Fibroblast of skin of scalp (primary cell): ENCODE measurements around the gene CCL18.
"Not testable (repeated sequence)": the region's sequence is repeated elsewhere in the genome, so short reads cannot be mapped to it uniquely, and the experiment has no call there.

Experiments used
- DNase-seq: peaks from one replicate; pipeline ENCODE4 v3.0.0-alpha.2; 2013

CCL18 gene

DNA sequence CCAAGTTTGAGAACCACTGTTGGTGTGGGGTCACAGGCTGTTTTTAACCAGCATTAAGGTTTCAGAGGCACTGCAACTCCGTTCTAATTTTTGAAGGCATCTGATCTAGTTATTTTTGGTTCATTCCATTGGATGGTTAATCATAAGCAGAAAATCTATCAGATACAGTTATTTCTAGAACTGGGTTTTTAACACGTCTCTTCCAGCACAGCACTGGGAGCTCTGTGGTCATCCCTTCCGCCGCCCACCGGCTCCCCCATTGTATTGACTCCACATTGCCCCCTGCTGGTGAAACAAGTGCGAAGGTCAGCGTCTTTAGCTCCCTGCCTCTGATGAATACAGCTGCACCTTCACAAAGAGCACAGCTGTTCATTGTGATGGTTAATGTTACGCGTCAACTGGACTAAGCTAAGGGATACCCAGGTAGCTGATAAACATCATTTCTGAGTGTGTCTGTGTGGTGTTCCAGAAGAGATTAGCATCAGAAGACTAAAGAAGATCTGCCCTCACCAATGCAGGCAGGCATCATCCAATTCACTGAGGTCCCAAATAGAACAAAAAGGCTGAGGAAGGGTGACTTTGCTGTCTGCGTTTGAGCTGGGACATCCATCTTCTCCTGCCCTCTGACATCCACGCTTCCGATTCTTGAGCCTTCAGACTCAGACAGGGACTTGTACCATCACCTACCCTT lies 8.5 kb downstream of the CCL18 start:
- DNase-seq, result peak; percentile 17

DNA sequence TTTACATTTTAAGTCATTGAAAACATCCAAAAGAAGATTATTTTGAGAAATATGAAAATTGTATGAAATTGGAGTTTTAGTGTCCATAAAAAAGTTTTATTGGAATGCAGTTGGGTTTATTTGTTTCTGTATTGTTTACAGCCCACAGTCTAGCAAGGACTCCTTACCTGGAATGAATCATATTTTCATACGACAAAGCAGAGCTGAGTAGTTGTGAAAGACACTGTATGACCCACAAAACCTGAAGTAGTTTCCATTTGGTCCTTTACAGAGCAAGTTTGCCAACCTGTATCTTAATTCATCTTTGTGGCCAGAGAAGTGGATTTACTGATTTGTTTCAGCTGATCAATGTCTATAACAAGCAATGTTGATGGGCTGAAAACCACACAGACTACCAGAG lies 10.3 kb downstream of the CCL18 start:
- no peak for DNase-seq

DNA sequence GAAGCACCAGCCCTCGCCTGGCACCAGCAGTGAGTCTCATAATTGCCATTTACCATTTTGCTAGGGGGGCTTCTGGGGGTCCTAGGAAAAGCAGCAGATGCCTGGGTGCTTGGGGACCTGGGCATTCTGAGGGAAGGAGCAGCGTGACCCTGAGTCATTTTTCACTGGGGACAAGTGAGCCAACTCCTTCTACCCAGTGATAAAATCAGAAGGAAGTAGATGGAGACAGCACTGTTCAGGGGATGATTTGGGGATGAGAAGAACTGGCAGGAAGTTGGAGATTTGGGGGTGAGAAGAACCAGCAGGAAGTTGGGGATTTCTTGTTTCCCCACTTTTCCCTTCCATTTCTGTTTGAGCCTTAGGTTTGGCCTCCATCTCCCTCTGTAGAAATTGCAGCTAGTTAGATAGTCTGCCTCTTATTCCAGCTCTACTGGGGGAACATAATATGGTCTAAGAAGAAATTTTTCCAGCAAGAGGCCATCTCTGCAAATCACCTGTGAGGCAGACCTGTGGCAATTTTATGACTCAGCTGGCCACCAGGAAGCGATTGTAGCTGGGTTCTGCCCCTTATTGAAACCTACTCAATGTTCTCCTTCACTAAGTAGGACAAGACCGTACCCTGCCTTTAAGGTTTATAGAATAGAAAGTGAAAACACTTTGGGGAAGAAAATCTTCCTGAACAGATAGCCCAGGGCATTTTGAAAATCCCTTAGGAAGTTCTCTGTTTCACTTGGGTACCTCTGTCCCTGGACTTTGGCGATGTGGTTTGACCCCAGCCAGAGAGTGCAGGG lies 17.8 kb downstream of the CCL18 start:
- DNase-seq, result not testable (repeated sequence)

- not testable (repeated sequence) for DNase-seq
Observed at GRCh38 chr17:36082482-36083120, 18.5 kb downstream of the CCL18 start.

GRCh38 chr17:36083691-36084090 lies 19.6 kb downstream of the CCL18 start:
- not testable (repeated sequence) for DNase-seq

DNA sequence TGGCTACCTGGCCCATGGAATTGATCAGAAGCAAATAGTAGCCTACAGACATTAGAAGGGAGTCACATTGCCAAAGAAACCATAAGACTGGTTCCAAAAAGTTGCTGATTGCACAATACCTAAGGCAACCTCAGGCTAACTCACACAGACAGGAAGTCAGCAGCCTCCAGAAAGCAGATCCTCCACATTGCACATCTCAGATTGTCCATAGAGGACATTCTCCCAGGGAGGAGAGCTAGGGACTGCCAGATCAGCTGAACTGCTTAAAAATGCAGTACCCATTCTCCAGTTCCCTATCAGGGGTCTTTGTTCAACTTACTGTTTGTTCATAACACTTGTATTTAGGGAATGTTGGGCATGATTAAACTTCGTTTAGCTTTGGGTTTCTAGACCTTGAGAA lies 21.7 kb downstream of the CCL18 start:
- no peak for DNase-seq

DNA sequence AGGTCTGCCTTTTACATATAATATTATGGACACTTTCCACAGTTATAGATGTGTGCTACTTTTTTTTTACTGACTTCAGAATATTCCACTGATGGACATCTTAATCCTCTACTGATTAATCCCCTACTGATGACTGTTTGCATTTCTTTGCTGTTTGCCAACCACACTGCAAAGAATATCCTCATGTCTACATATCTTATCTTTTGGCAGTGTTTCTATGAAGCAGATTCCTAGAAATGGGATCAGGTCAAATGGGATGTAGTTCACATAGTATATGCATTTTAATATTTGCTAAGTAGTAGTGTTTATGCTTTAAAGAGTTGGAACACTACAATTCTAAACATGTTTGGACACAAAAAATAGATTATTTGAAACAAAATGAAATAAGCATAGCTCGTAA lies 22.7 kb downstream of the CCL18 start:
- DNase-seq, result no peak

GRCh38 chr17:36087471-36087870 lies 23.4 kb downstream of the CCL18 start:
- not testable (repeated sequence) for DNase-seq

GRCh38 chr17:36087897-36088572 lies 24.0 kb downstream of the CCL18 start:
- DNase-seq, result not testable (repeated sequence)

- DNase-seq, result no peak
Observed at GRCh38 chr17:36088670-36089338, 24.7 kb downstream of the CCL18 start.

DNA sequence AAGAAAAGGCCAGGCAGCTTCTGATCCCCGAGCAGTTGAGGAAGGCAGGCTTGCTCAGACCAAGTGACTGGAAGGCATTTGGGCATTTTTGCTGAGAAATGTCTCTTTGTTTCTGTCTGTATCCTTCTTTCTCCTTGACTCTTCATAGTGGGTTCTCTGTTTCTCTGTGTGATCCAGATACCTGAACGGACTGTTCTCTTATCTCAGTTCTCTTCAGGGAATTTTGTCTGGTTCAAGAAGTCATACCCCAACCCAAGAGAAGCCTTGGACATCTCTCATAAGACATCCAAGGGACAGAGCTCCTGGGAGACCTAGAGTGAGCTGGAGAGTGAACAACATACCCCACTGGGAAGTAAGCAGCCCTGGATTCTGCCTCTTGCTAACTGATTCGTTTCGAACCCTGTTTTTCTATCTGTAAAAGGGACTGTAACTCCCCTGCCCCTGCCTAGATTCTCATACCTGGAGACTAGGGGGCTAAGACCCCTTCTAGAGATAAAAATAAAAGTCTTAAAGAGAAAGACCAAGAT lies 25.3 kb downstream of the CCL18 start:
- no peak for DNase-seq

- no peak for DNase-seq
Observed at GRCh38 chr17:36089888-36090836, 26.1 kb downstream of the CCL18 start, which contains the start of gene CCL3. Gene CCL3 (minus strand): TSS chr17:36090143. CDS start chr17:36090058, 85 bp downstream.

DNA sequence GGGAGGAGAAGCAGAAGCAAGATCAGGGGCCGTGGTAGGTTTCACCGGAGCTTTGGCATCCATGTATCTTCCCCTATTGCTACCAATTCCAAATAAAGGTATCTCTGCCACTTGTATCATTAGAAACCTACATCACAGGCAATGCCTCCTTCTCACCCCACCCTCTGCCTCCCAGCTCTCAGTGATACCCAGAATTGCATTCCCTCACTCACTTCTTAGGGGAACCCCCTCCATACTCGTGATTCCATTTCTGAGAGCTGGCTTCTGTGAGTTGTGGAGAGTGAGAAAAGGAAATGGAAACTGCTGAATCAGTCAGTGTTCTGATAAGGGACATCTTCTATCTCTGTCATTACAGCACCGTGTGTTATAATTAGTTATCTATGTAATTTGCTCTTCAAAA lies 28.2 kb downstream of the CCL18 start:
- no peak for DNase-seq

GRCh38 chr17:36092715-36093114 lies 28.6 kb downstream of the CCL18 start:
- not testable (repeated sequence) for DNase-seq

GRCh38 chr17:36094232-36094631 lies 30.2 kb downstream of the CCL18 start:
- DNase-seq, result no peak

DNA sequence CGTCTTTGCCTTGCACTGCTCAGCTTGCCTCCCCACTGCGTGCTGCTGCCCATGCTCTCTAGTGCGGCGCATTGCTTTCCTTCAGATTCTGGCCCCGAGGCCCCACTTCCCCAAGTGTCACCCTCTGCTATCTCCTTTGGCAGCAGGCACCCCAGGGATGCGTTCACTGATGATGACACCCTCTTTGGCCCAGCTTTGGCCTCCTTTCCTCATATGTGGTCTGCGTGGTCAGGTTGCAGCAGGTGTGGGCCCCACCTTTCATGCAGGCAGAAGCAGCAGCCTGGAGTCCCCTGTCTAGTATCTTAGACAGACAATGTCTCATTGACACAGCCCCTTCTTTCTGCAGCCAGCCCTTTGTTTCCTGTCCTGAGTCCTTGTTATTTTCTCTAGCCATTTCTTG lies 30.7 kb downstream of the CCL18 start:
- no peak for DNase-seq

DNA sequence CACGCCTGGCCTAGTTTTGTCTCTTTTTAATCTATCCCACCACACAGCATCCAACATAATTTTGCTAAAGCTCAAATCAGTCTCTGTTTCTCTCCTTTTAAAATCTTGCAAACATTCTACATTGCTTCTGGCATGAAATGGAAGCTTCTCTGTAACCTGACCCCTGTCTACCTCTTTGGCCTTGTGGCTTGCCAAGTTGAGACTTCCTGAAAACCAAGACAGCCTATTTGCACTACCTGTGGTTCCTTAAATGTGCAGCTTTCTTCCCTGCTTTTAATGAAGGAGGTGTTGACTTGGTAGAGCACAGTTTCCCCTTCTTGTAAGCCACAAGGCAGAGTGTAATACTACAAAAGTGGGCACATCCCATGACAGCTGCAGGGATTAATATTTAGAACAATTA lies 31.9 kb downstream of the CCL18 start:
- DNase-seq, result no peak

GRCh38 chr17:36099004-36099403 lies 34.9 kb downstream of the CCL18 start:
- DNase-seq, result not testable (repeated sequence)

GRCh38 chr17:36103401-36103975 lies 39.4 kb downstream of the CCL18 start, which contains the start of gene CCL4:
Gene CCL4 (plus strand): TSS chr17:36103827. CDS start chr17:36103906, 79 bp downstream.
- DNase-seq, result not testable (repeated sequence)

- DNase-seq, result not testable (repeated sequence)
Observed at GRCh38 chr17:36104246-36104645, 40.2 kb downstream of the CCL18 start.
